Measurements from ENCODE around the gene BAIAP3.
"Not testable (repeated sequence)": the region's sequence is repeated elsewhere in the genome, so short reads cannot be mapped to it uniquely, and the experiment has no call there.

The BAIAP3 gene

DNA sequence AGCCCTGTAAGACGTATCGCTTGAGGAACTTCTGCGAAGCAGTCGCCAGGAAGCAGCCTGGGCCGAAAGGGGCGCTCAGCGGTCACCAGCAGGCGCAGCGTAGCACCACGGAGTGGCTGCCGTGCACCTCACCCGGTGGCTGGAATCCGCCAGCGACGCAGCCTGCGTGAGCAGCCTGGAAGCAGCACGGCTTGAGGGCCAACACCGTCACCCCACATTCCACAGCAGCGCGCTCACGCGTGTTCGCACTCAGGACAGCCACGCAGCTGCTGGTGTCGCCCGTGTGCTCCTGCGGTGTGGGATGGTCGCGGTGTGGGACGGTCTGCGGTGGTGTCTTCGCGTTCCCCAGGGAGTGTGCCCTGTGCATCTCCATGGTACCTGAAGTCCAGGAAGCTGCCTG is 14.4 kb upstream of the BAIAP3 start:
- no peak for DNase-seq

DNA sequence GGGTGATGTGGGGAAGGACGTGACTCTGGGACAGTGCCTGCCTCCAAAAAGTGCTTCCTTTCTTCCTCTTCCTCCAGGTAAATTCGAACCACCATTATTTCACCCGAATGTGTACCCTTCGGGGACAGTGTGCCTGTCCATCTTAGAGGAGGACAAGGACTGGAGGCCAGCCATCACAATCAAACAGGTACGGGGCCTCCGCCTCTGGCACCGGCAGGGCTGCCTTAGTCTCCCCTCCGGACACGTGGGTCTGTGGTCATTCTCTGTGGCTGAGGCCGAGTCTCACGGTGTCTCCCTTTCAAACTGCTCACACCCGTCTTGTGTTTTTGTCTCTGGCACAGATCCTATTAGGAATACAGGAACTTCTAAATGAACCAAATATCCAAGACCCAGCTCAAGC is 13.3 kb upstream of the BAIAP3 start:
- no peak for DNase-seq

DNA sequence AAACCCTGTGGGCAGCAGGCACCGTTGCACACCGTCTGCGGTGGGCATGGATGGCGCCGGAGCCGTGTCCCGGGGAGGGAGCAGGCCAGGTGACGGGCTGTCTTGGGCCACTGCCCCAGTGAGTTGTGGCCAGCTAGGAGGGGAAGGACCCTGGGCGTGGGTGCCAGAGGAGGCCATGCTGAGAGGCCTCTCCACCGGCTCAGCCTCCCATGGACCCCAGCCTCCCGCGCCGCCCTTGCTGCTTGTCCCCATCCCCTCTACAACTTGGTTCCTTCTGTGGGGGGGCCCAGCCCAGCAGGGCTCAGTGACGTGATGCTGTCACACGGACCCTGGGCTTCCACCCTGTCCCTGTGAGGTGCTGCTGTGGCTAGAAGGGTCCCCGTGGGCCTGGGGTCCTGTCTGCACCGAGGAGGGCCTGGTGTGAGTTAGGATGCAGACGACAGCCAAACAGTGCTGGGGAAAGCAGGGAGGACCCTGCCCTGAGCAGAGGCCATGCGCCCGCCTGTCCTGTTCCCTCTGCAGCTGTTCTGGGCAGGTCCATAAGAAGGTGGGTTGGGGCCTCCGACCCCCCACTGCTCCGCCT is 12.7 kb upstream of the BAIAP3 start:
- DNase-seq = no peak

DNA sequence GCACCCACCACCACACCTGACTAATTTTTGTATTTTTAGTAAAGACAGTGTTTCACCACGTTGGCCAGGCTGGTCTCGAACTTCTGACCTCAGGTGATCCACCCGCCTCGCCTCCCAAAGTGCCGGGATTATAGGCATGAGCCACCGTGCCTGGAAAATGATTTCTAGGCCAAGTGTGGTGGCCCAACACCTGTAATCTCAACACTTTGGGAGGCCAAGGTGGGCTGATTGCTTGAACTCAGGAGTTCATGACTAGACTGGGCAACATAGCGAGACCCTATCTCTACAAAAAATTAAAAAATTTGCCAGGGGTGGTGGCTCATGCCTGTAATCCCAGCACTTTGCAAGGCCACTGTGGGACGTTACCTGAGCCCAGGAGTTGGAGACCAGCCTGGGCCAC is 11.0 kb upstream of the BAIAP3 start:
- DNase-seq = no peak

DNA sequence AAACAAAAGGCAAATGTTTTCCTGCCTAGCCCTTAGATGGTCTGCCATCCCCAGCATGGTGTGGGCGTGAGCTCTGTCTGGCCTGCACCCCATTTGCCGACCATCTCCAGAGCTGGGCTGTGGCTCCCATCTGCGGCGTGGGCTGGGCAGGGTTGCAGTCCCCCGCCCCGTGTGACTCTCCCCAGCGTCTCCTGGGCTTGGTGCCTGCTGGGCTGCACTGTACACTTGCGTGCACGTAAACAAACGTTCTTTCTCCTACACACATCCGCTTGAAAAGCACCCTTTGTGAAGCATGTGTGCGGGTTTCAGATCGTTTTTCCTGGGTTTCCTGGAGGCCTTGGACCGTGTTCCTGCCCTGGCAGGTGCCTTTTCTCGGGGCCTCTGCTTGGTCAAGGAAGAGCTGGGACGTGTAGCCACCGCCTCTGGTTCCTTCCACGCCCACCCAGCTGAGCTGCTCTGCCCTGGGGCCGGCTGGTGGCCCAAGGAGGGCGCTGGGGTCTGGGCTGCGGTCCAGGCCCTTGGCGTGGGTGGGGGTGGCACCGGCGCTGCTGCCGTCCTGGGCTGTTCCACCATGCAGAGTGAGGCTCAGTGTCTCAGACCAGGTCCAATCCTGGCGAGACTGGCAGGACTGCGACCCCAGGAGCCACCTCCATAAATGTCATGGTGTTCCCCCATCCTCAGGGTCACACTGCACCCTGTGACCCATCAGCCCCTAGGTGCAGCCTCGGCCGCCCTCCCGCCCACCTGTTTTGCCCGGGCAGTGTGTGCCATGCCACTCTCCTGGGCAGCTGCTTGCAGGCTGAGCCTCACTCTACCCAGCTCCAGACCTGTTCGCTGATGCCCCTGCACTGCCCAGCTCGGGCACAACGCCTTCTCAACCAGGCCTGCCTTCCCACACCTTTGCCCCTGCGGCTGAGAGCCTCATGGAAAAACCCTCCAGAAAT is 9.9 kb upstream of the BAIAP3 start:
- DNase-seq = no peak

DNA sequence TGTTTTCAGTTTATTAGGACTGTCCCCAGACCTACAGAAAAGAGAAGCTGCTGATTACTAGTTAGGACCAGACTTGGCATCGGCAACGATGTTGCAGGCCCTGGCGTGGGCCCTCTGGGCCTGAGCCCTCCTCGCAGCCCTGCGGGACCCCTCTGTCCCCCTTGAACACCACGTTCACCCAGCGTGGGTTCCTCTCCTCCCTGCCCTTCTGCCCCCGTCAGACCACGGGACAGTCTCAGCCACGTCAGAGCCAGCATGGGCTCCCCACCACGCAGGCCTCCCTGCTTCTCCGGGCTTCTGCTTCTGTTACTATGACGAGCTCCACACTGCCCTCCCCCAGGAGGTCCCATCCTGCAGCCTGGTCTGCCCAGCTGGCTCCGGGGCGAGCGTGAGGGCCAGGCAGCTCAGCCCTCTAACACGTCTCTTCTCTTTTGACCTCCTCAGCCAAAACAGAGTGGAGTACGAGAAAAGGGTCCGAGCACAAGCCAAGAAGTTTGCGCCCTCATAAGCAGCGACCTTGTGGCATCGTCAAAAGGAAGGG is 9.1 kb upstream of the BAIAP3 start:
- DNase-seq = no peak

DNA sequence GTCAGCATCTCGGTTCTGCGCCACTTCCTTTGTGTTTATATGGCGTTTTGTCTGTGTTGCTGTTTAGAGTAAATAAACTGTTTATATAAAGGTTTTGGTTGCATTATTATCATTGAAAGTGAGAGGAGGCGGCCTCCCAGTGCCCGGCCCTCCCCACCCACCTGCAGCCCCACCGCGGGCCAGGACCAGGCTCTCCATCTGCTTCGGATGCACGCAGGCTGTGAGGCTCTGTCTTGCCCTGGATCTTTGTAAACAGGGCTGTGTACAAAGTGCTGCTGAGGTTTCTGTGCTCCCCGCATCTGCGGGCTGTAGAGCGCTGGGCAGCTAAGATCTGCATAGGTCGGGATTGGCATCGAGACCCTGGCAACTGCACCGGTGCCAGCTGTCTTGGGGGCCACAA is 8.2 kb upstream of the BAIAP3 start:
- no peak for DNase-seq

DNA sequence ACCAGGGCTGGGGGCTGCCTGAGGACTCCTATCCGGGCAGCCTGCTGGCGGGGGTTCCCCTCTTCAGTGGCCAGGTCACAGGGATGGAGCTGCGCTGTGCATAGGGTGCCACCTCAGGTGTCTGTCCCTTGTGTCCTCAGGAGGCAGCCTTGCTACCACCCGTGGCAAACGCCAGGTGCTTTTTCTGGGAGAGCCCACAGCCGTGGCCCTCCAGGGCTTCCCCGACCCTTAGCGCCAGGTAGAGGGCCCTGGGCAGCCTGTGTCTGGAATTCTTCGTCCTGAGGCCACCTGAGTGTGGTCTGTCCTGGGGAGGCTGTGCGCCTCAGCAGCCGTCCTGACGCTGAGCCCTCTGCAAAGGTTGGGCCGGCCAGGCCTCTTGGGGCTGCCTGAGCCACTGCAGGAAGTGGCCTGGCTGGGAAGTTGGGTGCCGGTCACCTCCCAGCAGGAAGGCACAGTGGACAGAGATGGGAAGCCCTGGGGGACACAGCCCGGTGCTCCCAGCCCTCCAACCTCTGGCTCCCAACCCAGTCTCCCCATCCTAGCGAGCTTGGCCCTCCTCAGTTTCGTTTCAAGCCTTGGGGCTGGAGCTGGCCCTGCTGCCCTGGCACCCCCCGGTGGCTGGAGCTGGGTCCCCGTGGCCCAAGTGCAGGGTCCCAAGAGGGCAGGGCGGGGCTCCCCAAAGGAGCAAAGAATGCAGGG is 7.6 kb upstream of the BAIAP3 start:
- DNase-seq = no peak

DNA sequence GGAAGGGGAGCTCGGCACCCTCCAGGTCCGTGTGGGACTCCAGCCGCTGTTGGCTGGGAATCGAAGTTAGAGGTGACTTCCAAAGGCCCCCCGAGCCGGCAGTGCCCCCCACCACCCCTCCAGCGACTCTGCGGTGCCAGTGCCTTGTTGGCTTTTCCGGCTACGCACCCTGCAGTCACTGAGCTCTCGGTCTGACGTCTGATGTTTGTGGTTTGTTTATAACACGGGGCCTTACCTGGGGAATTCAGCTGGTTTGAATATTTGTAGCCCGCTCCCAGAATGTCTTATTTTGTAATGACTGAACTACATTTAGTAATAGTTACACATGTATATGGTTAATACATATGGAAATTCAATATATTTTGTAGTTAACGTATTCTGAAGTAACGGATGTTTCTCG is 7.1 kb upstream of the BAIAP3 start:
- DNase-seq = no peak

DNA sequence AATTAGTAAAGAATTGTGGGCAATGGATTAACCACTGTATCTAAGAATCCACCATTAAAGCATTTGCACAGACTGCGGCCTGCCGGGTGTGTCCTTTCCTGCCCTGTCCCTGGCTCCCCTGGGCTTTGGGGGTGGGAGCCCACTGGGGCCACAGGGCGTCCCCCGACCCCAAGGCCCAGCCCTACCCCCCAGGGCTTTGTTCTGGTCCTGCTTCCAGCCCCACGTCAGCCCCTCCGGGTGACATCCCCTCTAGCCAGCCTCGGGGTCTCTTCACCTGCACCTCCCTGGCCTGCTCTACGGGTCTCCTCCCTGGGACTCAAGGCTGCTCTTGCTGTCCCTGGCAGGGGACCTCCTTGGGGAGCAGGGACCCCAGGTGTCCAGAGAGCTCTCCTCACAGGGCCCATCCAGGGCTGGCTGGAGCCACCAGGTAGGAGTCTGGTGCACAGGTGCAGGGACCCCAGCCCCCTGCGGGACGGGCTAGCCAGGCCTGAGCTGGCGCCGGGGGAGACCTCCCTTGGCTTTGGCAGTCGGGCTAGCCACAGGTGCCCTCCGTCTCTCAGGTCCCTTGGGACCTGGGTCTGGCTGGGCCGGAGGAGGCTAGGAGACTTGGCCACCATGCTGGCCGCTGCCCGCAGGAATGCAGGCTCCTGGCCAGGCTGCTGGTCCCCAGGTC is 6.4 kb upstream of the BAIAP3 start:
- no peak for DNase-seq

DNA sequence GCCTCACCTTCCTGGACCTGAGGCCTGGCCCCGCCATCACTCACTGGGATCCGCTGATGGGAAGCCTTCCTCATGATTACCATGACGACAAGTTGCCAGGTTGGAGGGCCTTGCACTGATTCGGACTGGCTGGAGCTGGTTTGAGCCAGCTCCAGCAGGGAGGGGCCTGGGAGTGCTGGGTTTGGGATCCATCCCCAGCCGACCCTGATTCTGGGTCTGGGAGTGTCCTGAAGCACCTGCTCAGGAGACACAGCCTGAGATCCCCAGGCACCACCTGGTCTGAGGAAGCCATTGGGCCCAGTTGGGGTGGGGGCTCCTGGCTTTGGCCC is 5.9 kb upstream of the BAIAP3 start:
- no peak for DNase-seq

DNA sequence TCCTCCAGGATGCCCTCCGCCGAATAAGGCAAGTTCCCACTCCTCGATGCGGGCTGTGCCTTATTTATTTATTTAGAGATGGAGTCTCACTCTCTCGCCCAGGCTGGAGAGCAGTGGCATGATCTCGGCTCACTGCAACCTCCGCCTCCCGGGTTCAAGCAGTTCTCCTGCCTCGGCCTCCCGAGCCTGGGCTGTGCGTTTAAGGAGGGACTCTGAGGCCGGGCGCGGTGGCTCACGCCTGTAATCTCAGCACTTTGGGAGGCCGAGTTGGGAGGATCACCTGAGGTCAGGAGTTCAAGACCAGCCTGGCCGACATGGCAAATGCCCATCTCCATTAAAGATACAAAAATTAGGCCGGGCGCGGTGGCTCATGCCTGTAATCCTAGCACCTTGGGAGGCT is 5.3 kb upstream of the BAIAP3 start:
- DNase-seq = not testable (repeated sequence)

DNA sequence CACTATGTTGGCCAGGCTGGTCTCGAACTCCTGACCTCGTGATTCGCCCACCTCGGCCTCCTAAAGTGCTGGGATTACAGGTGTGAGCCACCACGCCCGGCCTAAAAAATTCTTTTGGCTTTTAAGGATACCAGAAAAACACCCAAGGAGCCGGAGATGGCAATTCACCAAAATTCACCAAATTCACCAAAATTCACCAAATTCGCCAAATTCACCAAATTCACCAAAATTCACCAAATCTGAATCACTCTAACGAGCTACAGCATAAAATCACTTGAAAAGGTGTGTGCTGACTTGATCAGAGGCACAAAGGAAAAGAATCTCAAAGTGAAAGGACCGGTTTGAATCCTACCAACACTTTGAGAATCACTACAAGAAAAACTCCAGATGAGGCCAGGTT is 4.5 kb upstream of the BAIAP3 start:
- not testable (repeated sequence) for DNase-seq

DNA sequence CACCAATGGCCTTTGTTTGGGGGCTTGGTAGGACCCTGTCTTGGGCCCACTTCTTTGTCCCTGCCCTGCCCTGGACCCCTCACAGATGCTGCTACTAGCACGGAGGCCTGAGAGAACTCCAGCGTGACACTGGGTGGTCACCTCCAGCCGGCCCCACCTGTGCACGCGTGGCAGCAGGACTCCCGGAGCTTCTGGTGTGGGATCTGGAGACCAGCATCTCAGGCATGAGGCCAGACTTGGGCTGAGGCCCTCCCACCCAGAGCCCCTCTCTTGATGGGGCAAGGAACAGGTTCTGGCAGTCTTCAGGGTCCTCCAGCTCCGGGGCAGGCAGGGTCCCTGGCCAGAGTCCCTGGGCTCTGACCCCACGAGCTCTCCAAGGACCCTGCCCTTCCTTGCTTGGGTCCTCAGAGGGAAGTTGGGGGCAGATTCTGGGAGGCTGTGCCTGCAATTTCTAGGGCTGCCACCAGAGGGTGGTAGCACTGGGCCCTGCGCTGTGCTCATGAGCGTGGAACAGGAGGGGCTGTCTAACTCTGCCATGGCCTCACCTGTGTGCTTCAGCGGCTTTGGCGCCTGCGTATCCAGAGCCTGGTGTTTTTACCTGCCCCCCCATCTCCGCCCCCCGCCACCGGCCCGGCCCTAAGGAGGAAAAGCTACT is 3.1 kb upstream of the BAIAP3 start:
- DNase-seq = no peak

DNA sequence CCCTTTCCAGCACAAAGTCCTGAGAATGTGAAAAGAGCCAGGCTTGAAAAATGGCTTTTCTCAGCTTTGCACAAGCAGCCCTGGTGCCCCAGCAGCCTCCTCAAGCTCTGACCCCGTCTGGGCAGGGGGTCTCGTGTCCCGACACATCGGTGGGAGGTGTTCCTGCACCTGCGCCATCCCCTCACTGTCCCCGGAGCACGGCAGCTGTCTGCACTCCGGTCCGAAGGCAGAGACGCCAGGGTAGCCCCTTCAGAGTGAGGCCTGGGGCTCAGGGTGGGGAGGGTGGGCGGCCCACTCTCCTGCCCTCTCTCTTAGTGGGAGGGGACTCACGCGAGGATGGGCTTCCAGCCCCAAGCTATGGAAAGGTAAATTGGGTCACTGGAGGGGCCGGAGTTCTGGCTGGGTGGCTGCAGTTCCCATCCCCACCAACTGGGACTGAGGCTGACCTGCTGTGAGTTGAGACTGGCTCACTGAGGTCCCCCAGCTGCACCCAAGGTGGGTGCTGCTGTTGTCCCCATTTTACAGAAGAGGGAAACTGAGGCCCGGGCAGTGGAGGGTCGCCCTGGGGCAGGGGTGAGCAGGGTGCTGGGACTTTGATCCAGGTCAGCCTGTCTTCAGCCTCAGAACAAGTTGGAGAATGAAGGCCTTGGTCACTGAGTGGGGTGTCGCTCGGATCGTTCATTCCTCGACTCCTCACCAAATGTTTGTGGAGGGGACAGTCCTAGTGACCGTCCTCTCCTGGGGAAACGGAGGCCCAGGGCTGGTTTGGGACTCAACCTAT is 2.3 kb upstream of the BAIAP3 start:
- DNase-seq = no peak

DNA sequence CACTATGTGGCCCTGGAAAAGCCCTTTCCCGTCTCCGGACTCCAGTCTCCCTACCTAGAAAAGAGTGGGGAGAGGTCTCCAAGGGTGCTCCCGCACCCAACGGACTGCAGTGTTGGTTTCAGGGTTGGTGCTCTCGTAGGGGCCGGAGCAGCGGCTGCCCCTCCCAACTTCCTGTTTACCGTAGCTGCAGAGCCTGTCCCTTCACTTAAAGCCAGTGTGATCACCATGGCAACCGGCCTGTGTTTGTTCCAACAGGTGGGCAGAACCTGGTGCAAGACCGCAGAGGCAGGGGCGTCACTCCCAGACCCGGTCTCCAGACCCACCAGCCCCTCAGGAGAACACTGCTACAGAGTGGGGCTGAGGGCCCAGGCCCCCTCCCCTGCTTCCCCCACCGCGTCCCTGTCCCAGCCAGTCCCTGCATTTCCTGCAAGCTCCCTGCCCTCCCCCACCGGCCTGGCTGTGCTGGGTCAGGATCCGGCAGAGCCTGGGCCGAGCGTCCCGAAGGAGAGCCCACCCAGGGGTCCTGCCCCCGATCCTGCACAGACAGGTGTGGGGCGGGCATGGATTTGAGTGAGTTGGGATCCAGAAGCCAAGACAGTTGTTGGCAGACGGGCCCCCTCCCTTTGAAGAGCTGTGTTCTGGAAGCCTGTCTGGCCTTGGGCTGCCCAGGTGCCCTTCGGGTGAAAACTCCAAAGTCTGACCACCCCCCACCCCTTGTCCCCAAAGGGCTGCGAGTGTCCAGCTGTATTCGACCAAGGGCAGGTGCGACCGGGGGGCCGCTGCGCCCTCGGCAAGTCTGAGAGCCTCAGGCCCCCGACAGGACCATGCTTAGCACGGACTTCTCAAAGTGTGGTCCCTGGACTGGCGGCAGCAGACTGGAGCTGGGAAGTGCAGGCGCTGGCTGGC is 1.5 kb upstream of the BAIAP3 start:
- no peak for DNase-seq

DNA sequence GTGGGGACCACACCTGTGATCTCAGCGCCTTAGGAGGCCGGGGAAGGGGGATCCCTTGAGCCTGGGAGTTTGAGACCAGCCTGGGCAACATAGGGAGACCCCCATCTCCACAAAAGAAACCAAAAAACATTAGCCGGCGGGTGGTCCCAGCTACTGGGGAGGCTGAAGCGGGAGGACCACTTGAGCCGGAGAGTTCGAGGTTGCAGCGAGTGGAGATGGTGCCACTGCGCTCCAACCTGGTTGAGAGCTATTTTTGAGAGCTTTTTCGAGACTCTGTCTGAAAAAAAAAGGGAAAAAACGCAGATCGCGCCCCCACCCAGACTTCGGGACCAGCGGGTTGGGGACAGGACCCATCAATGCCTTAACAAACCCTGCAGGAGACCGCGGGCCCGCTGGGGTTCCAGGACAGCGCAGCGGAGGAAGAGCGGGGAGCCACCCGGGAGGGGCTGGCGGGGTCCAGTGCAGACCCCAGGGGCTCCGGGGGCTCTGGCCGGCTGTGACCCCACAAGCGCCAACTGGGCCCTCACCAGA is 762 bp upstream of the BAIAP3 start:
- no peak for DNase-seq

DNA sequence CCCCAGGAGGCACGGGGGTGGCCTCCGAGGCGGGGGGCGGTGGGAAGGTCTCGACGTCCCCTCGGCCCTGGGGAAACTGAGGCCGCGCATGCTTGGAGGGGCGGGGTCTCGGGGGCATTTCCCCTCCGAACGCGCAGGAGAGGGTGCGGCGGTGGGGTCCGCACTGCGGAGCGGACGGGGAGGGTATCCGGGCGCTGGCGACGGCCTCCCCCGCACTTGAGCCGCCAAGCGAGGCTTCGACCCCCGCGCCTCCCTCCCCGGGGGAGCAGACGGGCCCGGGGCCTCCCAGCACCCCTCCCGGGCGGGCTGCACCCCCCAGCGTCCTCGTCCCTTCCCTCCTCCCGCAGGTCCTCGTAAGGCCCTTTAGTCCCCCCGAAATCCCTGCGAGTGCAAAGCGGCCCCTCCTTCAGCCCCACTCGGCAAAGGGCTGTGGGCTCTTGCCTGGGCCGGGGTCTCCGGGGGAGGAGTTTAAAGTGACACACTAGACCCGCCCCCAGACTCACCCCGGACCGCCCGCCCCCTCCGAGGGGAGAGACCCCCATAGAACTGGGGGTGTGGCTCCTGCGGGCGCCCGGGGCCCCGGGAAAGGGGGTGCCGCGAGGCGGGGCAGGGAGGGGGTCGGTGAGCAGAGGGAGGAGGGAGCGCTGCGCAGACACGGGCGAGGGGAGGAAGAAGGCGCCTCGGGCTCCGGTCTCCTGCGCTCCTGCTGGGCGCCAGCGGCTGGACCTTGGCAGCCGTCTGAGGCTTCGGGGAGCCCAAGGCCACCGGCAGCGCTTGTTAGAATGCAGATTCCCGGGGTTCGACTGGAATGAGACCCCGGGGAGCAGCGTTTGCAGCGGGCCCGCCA is 632 bp downstream of the BAIAP3 start:
- DNase-seq = no peak

DNA sequence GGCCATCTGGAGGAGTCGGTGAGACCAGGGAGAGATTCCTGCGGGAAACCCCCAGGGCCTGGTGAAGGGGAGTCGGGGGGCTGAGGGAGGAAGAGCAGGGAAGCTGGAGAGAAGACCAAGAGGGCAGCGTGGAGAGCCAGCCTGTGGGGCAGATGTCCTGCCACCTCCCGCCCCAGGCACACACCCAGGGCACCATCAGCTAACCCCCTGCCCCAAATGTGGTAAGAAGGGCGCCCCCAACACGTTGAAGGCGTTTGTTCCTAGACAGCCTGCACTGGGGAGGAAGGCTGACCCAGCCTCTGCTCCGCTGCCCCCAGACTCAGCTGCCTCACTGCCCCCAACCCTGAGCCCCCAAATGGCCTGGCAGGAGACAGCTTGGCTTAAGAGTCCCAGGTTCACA is 1.3 kb downstream of the BAIAP3 start:
- DNase-seq = no peak
